NCI-H1092 (cell line): Measurements from ENCODE around the gene C9orf78.

ENCODE experiments used
- DNase-seq: peaks from one replicate; lab custom pipeline; 2025; lab: John Stamatoyannopoulos, UW

Gene C9orf78

DNA sequence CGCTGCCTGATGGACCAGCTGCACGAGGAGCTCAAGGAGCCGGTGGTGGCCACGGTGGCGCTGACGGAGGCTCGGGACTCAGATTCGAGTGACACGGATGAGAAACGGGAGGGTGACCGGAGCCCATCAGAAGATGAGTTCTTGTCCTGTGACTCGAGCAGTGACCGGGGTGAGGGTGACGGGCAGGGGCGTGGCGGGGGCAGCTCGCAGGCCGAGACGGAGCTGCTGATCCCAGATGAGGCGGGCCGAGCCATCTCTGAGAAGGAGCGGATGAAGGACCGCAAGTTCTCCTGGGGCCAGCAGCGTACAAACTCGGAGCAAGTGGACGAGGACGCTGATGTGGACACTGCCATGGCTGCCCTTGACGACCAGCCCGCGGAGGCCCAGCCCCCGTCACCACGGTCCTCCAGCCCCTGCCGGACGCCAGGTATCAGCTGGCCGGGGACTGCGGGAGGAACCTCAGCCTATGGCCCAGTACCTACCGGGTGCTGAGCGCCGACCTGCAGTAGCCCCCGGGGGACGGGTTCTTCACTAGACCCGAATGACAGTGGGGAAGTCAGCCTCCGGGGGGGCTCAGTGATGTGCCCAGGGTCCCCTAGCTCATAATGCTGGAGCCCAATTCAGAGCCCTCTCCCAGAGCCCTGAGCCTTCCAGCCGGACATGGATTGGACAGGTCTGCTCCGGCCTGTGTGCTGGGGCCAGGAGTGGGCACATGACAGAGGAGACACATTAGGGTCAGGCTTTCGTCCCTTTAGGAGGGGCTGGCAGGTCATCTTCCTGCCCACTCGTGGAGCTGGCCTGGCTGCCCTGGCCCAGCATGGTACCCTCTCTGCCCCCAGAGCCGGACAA lies 33.2 kb upstream of the C9orf78 start:
- DNase-seq, result no peak

- no peak for DNase-seq
These were observed 32.3 kb upstream of the C9orf78 start for GRCh38 chr9:129867136-129868022.

GRCh38 chr9:129866394-129867135 lies 31.5 kb upstream of the C9orf78 start:
- no peak for DNase-seq

GRCh38 chr9:129865668-129866320 lies 30.7 kb upstream of the C9orf78 start:
- DNase-seq, result no peak

GRCh38 chr9:129864991-129865647 lies 30.0 kb upstream of the C9orf78 start:
- no peak for DNase-seq

GRCh38 chr9:129863059-129863690 lies 28.1 kb upstream of the C9orf78 start:
- no peak for DNase-seq

DNA sequence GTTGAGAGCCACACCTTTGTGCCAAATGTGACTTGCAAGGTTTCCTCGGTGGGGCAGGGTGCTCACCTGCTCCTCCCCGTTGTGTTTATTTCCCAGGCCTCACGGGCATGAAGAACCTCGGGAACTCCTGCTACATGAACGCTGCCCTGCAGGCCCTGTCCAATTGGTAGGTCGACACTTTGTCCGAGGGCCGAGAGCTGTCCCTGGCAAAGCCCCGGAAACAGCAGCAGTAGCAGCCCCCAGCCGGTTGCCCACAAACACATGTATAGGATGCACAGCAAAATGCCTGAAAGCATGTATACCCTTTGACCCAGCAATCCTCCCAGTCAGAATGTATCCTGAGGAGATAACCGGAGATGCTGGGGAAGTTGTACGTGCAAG lies 26.4 kb upstream of the C9orf78 start:
- no peak for DNase-seq

- no peak for DNase-seq
These were observed 25.8 kb upstream of the C9orf78 start for GRCh38 chr9:129860653-129861446.

DNA sequence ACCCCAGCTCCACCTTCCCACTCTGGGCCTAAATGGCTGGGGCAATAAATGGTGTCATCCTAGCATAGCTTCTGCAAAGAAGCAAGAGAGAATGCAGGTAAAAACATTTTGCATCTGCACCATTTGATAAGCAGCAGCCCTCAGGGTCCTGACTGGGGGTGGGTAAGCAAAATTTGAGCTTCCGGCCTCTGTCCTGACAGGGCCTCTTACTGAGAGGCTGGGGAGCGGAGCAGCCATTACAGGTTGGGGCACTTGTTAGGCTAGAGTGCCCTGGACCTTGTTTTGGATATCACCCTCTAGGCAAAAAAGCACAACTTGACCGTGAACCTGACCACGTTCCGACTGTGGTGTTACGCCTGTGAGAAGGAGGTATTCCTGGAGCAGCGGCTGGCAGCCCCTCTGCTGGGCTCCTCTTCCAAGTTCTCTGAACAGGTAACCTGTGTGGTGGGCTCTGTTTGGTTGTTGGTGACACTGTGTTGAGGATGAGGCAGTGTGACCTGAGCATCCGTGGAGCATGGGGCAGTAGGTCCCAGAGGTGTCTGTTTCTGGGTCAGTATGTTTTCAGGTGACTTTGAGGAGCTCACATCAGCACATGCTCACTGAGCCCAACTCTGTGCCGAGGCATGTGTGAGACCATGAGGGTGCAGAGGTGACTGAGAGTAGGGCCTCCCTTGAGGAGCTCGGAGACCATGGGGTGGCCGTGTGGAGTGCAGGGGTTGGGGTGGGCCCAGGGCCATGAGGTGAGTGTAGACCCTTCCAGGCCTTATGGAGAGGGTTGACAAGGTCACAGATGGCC lies 23.3 kb upstream of the C9orf78 start:
- no peak for DNase-seq

DNA sequence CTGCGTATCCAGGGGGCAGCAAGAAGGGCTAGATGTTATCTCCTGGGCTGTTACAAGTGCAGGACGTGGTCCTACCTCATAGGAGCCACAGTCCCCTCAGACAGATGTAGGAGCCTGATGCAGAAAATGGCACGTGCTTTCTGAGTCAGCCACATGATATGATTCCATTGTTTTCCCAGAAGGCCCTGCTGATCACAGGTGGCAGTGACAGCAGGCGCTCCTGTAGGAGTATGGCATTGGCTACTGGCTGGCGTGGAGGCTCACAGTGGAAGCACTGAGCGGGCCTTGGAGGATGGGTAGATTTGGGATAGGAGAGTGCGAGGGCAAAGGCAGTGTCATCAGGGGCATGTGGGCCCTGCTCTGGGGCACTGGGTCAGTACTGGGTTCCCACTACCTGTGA lies 22.1 kb upstream of the C9orf78 start:
- DNase-seq, result no peak

- DNase-seq, result no peak
These were observed 19.6 kb upstream of the C9orf78 start for GRCh38 chr9:129854588-129855110.

- DNase-seq, result no peak
These were observed 18.5 kb upstream of the C9orf78 start for GRCh38 chr9:129853614-129854013.

- no peak for DNase-seq
These were observed 17.5 kb upstream of the C9orf78 start for GRCh38 chr9:129852579-129852978.

DNA sequence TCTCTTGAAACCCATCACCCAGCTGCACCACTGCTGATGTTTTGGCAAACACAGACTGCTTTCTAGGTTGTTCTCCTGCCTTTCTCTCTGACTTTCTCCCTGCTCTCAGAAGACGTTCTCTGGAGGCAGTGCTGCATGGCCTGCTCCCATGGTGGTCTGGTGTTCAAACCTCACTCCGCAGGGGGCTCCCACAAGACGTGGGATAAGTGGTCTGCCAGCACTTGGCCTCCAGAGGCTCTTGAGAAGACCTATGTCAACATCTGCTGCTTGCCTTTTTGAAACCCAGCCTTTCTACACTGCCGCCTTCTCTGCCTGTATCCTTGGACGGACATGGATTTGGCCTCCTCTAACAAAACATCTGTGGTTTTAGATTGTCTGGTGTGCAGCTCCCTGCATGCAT lies 16.7 kb upstream of the C9orf78 start:
- DNase-seq, result no peak

GRCh38 chr9:129850821-129851550 lies 15.9 kb upstream of the C9orf78 start:
- no peak for DNase-seq

DNA sequence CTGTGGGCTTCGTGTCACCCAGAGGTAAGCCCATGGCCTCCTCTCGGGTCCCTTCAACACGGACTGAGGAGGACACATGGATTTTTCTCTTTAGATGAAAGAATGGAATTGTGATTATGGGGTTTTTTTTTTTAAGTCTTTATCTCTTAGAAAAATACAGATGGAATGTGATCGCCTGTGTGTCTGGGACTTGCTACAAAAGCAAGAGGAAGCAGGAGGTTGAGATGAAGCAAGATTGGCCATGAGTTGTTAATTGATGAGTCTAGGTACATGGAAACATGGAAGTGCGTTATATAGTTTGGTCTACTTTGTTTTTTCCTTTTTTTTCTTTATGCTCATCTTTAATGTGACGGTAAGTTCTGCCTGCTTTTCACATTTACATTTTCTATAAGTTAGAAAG lies 14.8 kb upstream of the C9orf78 start:
- DNase-seq, result no peak

GRCh38 chr9:129848712-129849441 lies 13.8 kb upstream of the C9orf78 start:
- no peak for DNase-seq

DNA sequence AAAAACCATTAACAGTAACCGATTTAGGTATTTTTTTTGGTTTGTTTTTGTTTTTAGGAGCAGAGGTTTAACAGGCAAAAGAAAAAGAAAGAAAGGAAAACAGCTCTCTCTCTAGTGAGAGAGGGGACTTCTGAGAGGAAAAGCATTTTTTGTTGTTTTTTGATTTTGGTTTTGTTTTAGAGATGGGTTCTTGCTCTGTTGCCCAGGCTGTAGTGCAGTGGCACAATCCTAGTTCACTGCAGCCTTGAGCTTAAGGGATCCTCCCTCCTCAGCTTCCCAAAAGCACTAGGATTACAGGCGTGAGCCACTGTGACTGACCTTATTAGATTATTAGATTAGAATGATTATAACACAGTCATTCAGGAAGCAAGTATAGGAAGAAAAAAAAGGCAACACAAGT lies 10.3 kb upstream of the C9orf78 start:
- DNase-seq, result no peak
